DMS114 treated with DMSO at 0.1 percent for 48 hours (cell line): ENCODE data around the gene CHPF.

Experiments used
- DNase-seq: peaks from one replicate; lab custom pipeline; 2025; ENCODE audit not compliant: unreplicated experiment; lab: John Stamatoyannopoulos, UW

Gene CHPF

DNA sequence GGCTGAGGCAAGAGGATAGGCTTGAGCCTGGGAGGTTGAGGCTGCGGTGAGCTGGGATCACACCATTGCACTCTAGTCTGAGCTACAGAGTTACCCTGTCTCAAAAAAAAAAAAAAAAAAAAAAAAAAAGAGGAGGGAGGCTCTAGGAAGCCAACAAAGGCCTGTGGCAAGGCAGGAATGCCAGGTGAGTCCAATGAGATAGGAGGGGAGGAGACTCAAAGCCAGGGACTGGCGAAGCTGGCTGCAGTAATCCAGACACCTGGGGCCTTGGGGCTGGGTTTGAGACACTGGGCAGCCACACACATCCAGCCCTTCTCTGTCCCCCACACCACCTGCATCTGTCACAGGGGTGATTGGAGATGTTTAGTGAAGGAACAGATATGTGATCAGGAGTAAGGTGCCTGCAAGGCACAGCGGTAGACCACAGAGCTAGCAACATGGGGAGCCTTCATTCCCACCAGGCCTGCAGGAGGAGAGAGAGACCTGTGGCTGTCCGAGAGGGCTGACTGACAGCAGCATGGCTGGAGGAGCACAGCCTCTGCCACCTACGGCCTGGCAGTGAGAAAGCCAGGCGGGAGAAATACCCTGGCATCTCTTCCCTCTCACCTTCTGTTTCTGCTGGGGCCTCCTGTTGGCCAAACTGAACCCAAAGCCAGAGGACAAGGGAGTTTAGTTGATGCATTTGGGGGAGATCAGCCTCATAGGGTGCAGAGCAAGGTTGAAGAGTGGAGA lies 9.5 kb downstream of the CHPF start:
- no peak for DNase-seq

DNA sequence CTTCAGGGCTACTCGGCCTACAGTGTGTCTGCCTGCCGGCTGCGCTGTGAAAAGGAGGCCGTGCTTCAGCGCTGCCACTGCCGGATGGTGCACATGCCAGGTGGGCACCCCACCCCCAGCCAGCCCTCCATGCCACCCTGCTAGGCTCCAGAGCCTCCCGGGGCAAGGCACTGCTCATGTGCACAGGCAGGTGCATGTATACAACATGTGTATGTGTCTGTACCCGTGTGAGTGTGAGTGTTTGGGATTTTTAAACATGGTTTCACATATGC lies 11.3 kb downstream of the CHPF start:
- no peak for DNase-seq

DNA sequence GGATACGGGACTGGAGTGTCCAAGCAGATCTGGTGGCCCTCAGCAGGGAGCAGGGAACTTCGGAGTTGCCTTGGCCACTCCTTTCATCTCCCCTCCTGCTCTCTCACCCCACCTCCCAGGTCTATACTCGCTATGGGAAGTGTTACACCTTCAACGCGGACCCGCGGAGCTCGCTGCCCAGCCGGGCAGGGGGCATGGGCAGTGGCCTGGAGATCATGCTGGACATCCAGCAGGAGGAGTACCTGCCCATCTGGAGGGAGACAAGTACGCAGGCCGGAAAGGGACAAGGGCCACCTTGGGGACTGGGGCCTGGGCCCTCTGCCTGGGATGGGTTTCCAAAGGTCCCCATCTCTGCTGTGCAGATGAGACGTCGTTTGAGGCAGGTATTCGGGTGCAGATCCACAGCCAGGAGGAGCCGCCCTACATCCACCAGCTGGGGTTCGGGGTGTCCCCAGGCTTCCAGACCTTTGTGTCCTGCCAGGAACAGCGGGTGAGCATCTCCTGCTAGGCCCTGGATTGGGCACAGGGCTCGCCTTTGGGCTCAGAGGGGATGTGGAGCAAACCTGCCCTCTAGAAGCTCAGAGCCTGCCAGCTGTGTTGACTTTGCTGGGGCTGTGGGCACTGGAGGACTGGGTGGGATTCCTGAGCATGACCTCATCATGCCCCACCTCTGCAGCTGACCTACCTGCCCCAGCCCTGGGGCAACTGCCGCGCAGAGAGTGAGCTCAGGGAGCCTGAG lies 11.8 kb downstream of the CHPF start:
- DNase-seq, result no peak

DNA sequence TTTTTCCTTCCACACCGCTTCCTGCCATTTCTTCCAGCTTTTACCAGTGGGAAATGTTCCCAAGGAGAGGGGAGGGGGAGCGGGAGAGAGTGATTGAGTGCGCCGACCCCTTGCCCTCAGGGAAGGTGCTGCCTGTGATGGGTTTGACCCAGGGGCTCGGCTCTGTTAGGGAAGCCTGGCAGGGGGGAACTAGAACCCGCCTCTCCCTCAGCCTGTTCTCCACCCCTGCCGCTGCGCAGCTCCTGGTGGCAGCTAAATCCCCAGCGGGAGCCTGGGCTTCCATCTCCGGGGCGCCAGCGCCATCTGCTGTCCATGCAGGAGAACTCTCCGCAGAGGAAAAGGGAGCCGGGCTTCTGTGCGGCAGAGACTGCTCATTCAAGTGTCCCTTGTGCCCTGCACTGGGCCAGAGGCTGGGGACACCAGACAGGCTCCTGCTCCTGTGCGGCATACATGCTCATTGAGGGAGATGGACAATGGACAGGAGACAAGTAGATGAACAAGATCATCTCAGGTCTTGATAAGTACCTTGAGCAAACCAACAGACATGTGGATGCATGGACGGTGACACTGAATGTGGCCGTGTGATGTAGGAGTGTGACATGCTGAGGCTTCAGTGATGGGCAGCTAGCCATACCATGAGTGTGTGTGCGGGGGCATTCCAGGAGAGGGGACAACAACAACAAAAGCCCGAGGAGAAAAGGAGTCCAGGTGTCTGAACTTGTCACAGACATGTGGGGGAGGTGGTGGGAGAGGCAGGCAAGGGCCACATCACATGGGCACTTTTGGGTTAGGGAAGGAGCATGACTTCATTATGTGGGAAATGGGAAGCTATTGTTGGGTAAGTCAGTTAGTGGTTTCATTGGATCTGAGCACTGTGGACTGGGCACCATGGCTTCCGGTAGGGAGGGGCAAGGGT lies 13.3 kb downstream of the CHPF start:
- DNase-seq, result peak; percentile 70

DNA sequence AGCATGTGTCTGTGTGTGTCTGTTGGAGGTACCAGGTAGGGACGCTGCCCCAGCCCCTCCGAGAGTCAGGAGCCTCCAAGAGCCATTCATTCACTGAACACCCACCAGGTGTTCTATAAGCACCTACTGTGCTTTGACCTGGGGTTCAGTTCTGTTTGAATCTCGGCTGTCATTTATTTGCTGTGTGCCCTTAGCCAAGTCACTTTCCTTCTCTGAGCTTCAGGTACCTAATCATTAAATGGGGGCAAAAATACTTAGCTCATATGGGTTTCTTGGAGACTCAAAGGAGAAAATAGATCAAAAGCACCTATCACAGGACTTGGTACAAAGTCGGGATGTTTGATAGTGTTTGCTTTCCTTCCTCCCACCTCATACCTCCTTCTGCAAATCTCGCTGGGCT lies 16.1 kb downstream of the CHPF start:
- DNase-seq, result no peak

DNA sequence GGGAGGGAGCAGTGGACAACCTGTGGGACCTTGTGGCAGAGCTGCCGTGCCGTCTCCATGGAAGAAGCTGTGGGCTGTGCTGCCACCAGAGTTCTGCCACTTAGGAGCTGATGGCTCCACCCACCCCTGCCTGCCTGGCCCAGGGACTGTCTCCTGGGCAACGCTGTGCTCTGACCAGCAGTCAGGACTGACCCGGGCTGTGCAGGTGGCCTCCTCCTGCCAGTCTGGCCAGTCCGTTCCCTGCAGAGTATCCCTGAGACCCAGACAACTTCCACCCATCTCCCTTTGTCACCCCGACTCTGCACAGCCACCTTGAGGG lies 16.6 kb downstream of the CHPF start:
- DNase-seq, result no peak

DNA sequence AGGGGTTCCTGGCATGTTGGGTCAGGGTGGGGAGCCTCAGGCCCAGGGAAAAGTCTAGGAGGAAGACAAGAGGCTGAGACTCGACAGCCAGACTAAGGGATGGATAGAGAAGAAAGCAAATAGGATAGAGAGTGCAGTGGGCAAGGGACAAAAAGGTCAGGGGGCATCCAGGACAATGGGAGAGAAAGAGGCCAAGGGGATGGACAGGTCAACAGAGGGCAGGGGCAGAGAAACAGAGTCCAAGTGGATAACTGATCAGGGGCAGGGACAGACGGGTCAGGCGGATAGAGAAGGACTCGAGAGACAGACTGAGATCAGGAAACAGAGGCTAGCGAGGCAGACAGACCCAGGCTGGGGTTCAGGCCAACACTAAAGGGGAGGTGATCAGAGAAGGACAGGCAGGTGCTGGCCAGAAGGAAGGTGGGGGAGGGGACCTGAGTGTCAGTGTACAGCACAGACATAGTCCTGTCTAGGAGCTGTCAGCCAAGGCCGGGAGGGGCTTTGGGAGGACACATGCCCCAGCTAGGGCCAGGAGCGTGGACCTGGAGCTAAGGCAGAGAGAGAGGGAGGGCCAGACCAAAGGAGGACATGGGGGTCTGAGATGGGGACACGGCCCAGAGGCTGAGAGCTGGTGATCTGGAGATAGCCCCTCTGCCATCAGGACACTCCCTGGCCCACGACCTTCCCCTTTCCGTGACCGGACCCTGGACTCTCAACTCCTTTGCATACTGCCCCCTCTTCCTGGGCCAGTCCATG lies 17.1 kb downstream of the CHPF start:
- DNase-seq, result no peak

DNA sequence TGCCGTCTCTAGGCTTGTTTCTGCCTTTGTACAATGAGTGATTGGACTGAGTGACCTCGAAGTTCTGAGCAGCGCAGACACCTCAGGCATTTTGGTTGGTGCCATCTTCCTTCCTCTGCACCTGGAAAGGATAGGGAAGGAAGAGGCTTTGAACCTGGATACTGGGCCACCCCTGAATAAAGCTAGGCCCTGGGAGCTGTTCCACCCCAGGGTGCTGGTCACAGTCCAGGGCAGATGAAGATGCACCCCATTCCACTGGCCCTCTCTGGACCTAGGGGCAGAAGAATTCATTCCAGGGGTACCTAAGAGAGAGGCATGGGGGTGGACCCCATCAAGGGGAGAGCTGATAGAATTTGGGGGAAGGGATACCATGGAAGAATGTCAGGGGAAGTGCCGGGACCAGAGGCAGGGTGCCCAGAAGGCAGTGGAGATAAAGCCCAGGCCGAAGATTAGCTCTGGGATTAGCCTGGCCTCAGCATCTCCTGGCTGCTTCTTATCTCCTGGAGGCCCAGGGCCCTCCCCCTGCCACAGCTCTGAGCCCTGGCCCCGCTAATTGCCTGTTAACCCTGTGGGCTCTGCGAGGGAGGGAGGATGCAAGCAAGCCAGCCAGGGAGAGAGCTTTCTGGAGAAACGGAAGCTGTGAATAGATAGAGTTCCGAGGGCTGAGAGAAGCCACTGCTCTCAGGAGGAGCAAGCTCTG lies 17.9 kb downstream of the CHPF start:
- DNase-seq, result no peak

DNA sequence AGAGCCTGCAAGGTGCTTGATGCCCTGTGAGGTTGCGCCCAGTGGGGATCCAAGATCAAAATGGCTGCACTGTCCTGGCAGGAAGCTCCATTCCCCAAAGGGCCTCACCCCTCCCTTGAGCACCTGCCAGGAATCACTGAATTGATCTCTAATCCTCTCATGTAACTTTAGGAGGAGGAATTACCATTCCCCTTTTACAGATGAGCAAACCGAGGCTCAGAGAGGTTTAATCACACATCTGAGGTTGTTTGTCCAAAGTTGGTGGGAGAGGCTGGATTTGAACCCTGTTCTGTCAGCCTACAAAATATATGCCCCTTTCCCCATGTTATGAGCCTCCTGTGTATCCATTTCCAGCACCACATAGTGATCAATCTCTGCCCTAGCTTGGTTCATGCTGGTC lies 18.8 kb downstream of the CHPF start:
- no peak for DNase-seq

DNA sequence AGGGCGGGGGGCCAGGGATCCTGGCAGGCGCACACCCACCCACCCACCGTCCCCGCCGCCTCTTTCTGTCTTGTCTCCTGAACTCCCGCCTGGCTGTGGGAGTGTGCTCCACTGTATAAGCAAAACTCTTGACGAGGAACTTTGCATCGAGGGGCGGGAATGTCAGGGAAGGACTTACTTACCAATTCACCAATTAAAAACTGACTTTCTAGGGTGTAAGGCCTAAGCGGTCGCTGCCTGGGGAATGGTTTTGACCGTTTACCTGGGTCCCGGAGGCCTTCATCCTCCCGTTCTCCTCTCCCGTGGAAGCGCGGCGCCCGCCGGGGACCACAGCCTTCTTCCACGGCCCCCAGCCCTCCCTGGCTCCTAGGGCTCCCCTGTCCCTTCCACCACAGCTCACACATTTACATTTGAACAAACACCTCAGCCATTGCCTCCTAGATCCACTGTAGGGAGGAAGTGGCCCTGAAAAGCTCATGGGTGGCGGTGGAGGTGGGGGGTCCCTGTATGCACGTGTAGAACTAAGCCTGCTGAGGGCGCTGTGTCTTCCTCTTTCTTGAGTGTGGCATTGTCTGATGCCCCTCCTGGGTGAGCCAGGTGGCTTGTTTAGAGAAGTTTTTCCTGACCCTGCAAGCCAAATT lies 20.5 kb downstream of the CHPF start:
- no peak for DNase-seq

DNA sequence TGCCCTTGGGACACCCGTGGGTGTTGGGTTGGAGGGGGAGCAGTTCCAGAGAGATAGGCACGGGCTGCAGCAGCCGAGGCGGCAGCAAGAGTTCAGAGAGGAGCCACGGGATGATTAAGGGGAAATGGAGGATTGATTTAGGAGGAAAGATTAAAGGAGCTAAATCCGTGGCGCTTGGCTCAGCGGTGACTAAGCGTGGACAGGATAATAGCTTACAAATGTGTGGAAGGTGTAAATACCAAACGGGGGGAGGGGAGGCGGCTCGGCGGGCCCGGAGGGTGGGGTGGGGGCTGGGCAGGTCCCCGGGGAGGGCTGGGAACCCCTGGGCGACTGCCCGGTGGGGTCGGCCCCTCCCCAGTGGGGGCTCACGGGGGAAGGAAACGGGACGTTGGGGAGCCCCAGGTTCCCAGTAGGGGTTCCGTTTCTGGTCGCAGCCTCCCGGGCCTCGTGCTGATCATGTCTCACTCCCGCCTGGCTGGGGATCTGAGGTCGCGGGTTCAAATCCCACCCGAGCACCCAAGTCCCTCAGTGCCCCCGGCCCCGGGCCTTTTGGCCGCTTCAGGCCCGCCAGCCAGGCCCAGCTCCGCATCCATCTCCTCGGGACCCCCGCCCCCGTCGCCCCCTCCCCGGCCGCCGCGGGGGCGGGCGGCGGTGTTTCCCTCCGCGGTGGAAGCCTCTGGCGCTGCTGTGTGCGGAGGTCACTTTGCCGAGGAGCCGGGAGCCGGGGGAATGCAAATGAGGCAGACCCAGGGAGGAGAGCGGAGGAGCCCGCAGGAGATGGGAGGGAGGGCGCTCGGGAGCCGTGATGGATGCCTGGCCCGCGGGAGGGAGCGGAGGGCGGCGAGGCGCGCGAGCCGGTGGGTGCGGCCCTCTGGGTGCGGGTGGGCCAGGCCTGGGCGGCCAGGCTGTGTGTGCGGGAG lies 21.2 kb downstream of the CHPF start:
- no peak for DNase-seq

DNA sequence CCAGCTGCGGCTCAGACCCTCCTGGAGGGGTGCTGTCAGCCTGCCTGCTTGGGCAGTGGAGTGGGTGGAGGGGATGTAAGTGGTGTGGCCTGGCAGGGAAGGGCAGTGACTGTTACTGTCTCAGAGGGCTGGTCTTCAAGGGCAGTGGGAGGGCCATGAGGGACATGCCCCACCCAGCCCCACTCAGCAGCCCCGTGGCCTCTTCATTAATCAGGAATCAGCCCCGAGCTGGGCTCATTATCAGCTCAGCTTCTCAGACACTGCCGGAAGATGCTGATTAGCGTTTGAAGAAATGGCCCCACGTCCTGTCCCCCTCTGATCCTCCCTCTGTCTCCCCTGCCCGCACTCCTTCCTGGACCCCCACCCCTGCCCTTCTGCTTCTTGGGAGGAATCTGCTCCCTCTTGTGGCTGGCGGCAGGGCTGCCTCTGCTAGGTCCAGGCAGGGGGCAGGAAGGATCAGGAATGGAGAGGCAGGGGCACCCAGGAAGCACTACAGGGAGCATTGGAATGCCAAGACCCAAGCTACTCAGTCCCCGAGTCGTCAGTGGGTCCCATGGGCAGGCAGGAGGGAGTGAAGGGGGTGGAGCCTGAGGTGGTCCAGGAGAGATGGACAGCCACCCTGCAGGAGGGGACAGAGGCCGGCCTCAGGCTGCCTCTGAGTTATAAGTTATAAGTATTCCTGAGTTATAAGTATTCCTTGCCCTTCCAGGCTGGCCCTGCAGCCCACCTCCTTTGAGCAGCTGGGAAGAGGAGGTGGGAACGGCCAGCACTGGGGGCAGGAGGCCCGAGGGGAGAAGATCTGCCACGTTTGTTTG lies 22.3 kb downstream of the CHPF start:
- DNase-seq, result peak; percentile 46

DNA sequence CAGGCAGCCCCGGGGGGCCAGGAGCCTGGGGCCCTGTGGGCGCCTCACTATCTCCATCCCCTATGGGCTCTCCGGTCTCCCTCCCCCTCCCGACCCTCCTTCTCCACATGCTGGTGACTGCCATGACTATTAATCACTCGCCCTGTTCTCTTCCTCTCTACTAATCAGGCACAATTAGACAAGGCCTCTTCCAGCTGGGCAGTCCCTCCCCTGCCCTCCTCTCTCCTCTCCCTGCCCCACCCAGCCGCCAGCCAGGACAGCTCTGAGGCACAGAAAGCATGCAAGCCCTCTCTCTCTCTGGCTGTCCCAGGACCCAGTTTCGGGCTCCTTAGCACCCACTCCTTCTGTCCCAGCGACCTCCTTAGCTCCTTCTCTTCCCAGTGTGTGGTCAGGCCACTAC lies 23.5 kb downstream of the CHPF start:
- DNase-seq, result no peak

DNA sequence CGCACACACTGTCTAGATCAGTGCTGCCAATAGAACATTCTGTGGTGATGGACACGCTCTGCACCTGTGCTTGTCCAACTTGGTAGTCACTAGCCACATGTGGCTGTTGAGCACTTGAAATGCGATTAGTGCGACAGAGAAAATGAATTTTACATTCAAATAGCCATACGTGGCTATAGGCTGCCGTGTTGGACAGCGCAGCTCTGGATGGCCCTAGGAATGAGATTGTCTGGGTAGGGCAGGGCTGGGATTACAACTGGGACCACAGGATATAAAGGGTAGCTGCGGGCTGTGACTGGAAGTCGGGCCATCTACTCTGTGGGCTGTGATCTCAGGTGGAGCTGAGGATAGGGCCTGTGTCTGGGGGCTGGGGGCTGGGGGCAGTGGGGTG lies 24.1 kb downstream of the CHPF start:
- no peak for DNase-seq

DNA sequence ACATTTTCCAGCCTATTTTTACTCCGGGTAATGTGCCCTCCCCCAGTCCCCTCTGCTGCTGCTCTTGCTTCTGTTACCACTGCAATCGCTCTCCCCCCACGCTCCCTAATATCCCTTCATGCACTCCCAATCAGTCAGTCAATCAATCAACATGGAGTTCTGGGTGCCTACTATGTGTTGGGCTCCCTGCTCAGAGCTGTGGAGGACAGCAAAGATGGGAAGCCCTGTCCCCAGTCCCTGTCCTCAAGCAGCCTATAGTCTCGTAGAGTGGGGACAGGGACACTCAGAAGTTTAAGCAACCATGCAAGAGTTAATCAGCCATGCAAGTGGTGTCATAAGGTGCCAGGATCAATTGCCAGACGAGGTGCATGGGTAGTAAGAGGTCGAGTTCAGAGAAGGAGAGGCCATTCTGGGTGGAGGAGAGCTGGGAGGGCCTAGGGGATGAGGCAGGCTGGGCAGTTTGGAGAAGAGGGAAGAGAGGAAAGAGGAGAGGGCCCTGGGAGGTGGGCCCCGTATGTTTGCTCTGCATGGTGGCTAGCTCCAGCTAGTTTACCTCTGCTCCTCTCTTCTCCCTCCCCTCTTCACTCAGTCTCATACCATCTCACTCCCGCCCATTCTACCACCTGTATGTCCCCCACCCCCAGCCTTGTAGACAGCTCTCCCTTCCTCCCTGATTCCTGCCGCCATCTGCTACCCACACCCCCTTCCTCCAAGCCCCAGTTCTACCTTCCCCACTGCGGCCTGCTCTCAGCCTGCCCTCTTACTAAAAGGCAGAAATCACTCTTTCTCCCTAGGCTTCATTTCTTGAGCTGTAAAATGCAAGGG lies 25.4 kb downstream of the CHPF start:
- no peak for DNase-seq

DNA sequence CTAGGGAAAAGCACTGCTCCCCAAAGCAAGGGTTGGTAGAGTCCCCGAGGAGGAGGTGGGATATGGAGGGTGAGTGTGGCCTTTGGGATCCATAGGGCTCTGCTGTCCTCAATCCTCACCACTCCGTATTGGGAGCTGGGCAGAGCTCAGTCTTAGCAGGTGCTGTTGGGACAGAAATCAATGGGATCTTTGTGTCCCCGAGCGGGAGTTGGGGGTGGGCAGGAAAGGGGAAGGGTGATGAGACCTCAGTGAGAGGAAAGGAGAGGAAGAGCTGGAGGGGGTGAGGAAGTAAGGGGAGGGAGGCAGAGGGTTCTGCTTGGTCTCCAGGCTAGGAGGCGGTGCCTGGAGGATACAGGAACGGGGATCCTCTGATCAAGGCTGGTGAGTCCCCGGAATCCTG lies 26.7 kb downstream of the CHPF start:
- no peak for DNase-seq

DNA sequence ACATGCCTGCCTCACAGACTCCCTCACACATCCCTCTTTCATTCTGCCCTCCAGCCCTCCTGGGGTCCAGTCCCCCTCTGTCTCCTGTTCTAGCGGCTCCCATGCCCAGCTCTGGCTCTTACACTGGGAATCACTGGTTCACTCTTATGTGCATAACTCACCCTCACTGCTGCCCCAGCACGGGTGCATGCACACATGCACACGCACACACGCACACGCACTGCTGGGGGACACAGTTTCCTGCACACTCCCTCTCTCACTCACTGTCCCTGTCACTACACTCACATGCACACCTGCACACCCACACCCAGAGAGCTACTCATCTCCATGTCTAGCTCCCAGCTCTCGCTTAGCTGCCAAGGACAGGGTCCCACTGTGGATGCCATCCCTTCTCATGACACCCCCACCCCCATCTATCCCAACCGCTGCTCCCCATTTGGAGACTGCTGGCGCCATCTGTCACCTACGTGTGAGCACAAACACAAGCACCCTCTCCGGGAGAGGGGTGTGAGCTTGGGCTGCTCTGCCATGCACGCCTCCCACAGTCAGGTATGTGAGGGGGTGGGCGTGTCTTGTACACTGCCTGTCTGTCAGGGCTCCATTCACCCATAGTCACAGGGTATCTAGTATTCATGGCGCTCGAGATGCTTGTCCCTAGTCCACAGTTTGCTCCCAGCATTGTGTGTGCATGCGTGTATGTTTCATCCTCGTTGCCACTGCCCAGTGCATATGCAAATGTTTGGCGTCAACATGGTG lies 27.6 kb downstream of the CHPF start:
- no peak for DNase-seq
